HL-60 (cell line): ENCODE measurements around the gene TFAM.
"Not testable (repeated sequence)": the region's sequence is repeated elsewhere in the genome, so short reads cannot be mapped to it uniquely, and the experiment has no call there.

ENCODE experiments used
- DNase-seq, 2 experiments: peaks; one replicate each; pipeline ENCODE4 v3.0.0-alpha.2; 2010 to 2020; ENCODE audit warnings: low read depth in 1 of 2, low spot score in 1 of 2
- H3K27ac ChIP-seq: fragments of 250-450 bp; sonication (Bioruptor Pico); replicated peaks from 2 replicates; pipeline ENCODE4 v1.5.1; 2020; ENCODE audit warnings: mild to moderate bottlenecking, moderate library complexity
- H3K27me3 ChIP-seq: fragments of 250-450 bp; sonication (Bioruptor Pico); 2 replicates; pipeline ENCODE4 v1.5.1; 2021; ENCODE audit warnings: mild to moderate bottlenecking, moderate library complexity; ENCODE audit not compliant: insufficient read depth, poor library complexity, severe bottlenecking
- H3K4me3 ChIP-seq: replicated peaks from 2 replicates; pipeline ENCODE4 v1.5.1; 2011; ENCODE audit warnings: mild to moderate bottlenecking, control low read depth, low read length; ENCODE audit not compliant: insufficient read depth
- GABPA ChIP-seq: IDR thresholded peaks from 2 replicates; pipeline ENCODE4 v1.6.1; 2012; ENCODE audit warnings: low read depth
- POLR2AphosphoS5 ChIP-seq: IDR thresholded peaks from 2 replicates; pipeline ENCODE4 v1.6.1; 2012; ENCODE audit warnings: low read depth
- SPI1 ChIP-seq: IDR thresholded peaks from 2 replicates; pipeline ENCODE4 v1.6.1; 2012; ENCODE audit warnings: low read depth, mild to moderate bottlenecking, borderline replicate concordance
- TF ChIP-seq, protein P1 (sequence below): IDR thresholded peaks from one replicate; pipeline ENCODE4 v1.5.1; 2011; ENCODE audit warnings: low read length, control low read depth, inconsistent platforms; ENCODE audit not compliant: insufficient read depth
- TF ChIP-seq, protein P2 (sequence below): IDR thresholded peaks from 2 replicates; pipeline ENCODE4 v1.6.1; 2012; ENCODE audit warnings: low read depth; ENCODE audit not compliant: insufficient replicate concordance

Gene TFAM

DNA sequence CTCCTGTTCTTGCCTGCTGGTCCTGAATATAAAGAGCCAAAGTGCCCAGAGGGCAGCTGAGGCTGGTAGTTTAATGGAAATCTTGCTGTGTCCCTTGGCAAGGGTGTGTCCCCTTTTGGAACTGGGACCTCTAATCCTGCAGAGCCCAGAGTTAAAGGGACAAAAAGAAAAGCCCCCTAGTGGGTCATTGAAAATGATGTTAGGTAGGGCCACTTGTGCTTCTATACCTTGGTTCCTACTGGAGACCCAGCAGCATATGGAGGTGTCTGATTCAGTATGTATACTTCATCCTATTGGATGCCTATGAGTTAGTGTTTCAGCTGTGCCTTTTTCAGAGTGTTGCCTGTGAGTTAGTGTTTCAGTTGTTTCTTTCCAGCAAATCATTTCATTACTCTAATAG is 30.5 kb downstream of the TFAM start:
- TF ChIP-seq GABPA (no peak), SPI1 (no peak), POLR2AphosphoS5 (no peak)
- TF ChIP-seq, protein P1, sequence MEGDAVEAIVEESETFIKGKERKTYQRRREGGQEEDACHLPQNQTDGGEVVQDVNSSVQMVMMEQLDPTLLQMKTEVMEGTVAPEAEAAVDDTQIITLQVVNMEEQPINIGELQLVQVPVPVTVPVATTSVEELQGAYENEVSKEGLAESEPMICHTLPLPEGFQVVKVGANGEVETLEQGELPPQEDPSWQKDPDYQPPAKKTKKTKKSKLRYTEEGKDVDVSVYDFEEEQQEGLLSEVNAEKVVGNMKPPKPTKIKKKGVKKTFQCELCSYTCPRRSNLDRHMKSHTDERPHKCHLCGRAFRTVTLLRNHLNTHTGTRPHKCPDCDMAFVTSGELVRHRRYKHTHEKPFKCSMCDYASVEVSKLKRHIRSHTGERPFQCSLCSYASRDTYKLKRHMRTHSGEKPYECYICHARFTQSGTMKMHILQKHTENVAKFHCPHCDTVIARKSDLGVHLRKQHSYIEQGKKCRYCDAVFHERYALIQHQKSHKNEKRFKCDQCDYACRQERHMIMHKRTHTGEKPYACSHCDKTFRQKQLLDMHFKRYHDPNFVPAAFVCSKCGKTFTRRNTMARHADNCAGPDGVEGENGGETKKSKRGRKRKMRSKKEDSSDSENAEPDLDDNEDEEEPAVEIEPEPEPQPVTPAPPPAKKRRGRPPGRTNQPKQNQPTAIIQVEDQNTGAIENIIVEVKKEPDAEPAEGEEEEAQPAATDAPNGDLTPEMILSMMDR = no peak
- TF ChIP-seq, protein P2, sequence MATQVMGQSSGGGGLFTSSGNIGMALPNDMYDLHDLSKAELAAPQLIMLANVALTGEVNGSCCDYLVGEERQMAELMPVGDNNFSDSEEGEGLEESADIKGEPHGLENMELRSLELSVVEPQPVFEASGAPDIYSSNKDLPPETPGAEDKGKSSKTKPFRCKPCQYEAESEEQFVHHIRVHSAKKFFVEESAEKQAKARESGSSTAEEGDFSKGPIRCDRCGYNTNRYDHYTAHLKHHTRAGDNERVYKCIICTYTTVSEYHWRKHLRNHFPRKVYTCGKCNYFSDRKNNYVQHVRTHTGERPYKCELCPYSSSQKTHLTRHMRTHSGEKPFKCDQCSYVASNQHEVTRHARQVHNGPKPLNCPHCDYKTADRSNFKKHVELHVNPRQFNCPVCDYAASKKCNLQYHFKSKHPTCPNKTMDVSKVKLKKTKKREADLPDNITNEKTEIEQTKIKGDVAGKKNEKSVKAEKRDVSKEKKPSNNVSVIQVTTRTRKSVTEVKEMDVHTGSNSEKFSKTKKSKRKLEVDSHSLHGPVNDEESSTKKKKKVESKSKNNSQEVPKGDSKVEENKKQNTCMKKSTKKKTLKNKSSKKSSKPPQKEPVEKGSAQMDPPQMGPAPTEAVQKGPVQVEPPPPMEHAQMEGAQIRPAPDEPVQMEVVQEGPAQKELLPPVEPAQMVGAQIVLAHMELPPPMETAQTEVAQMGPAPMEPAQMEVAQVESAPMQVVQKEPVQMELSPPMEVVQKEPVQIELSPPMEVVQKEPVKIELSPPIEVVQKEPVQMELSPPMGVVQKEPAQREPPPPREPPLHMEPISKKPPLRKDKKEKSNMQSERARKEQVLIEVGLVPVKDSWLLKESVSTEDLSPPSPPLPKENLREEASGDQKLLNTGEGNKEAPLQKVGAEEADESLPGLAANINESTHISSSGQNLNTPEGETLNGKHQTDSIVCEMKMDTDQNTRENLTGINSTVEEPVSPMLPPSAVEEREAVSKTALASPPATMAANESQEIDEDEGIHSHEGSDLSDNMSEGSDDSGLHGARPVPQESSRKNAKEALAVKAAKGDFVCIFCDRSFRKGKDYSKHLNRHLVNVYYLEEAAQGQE = no peak
- no peak for DNase-seq
- H3K27me3 ChIP-seq = no peaks in the 10 kb centered on the region
- H3K27ac ChIP-seq = no peak overlapping the region
- no peak overlapping the region for H3K4me3 ChIP-seq

DNA sequence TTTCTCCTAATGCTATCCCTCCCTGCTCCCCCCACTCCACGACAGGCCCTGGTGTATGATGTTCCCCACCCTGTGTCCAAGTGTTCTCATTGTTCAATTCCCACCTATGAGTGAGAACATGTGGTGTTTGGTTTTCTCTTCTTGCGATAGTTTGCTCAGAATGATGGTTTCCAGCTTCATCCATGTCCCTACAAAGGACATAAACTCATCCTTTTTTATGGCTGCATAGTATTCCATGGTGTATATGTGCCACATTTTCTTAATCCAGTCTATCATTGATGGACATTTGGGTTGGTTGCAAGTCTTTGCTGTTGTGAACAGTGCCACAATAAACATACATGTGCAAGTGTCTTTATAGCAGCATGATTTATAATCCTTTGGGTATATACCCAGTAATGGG is 32.7 kb downstream of the TFAM start:
- H3K27me3 ChIP-seq, DNase-seq, H3K27ac ChIP-seq, H3K4me3 ChIP-seq: not testable (repeated sequence)

DNA sequence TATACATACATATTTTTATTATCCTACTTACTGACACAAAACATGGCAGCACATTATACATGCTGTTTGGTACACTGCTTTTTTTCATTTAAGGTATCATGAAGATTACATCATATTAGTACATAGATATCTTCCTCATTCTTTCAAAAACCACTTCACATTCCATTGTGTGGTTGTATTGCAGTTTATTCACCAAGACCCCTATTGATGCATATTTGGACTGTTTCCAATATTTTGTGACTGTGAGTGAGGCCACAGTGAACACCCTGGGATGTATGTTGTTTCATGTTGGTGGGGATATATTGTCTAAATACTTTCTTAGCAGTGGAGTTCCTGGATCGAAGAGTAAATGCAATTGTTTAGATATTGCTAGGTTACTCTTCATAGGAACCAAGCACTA is 39.0 kb downstream of the TFAM start:
- Histone ChIP-seq H3K27ac (no peak overlapping the region), H3K4me3 (no peak overlapping the region), H3K27me3 (no peaks in the 10 kb centered on the region)
- DNase-seq = no peak
- TF ChIP-seq GABPA (no peak), SPI1 (no peak), POLR2AphosphoS5 (no peak)
- TF ChIP-seq, protein P2 = no peak
- TF ChIP-seq, protein P1 = no peak

DNA sequence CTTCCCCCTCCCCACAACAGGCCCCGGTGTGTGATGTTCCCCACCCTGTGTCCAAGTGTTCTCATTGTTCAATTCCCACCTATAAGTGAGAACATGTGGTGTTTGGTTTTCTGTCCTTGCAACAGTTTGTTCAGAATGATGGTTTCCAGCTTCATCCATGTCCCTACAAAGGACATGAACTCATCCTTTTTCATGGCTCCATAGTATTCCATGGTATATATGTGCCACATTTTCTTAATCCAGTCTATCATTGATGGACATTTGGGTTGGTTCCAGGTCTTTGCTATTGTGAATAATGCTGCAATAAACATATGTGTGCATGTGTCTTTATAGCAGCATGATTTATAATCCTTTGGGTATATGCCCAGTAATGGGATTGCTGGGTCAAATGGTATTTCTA is 43.2 kb downstream of the TFAM start:
- H3K4me3 ChIP-seq, H3K27ac ChIP-seq, DNase-seq, H3K27me3 ChIP-seq: not testable (repeated sequence)

DNA sequence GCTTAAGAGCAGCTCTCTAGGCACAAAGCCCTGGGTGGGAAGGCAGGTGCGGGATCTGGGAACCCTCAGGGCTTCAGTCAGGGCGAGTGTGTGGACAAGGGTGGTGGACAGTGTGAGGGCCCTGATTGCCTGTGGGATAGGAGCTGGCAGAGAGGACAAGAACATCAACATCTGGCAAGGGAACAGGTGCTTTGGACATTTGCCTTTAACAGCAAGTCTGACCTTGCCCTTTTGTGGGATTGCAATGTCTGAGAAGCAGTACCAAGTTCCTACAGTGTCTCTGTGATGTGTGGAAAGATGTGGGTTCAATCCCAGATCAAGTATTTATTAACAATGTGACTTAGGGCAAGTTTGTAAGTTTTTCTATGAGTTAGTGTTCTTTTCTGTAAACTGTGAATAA is 46.7 kb downstream of the TFAM start:
- H3K27ac ChIP-seq = no peak overlapping the region
- DNase-seq = no peak
- no peaks in the 10 kb centered on the region for H3K27me3 ChIP-seq
- no peak overlapping the region for H3K4me3 ChIP-seq
- TF ChIP-seq POLR2AphosphoS5 = no peak
- no peak for TF ChIP-seq GABPA
- no peak for TF ChIP-seq SPI1
- TF ChIP-seq, protein P1 = no peak
- TF ChIP-seq, protein P2 = no peak
